ENCODE data around the gene CNTNAP1.

CNTNAP1 gene

DNA sequence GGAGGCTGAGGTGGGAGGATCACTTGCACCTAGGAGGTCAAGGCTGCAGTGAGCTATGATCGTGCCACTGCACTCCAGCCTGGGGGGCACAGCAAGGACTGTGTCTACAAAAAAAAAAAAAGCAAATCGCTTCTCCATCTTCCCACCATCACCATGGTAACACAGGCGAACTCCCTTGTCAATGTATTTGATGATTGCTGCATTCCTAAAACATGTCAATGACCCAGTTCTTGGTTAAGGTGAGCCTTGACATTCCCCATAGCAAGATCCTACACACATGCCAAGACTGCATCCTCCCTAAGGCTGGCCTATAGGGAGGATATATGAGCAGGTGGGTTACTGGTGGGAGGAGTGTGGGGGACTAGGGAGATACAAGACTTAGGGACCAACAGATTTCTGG lies 12.2 kb downstream of the CNTNAP1 start:
- TF ChIP-seq POLR2A (IDR thresholded peaks at IDR 0.05; ENCODE audit: extremely low read depth, insufficient read length) (no peak), MYC (IDR thresholded peaks at IDR 0.05; ENCODE audit: low read depth, low read length) (no peak)
- TF ChIP-seq, protein P1, sequence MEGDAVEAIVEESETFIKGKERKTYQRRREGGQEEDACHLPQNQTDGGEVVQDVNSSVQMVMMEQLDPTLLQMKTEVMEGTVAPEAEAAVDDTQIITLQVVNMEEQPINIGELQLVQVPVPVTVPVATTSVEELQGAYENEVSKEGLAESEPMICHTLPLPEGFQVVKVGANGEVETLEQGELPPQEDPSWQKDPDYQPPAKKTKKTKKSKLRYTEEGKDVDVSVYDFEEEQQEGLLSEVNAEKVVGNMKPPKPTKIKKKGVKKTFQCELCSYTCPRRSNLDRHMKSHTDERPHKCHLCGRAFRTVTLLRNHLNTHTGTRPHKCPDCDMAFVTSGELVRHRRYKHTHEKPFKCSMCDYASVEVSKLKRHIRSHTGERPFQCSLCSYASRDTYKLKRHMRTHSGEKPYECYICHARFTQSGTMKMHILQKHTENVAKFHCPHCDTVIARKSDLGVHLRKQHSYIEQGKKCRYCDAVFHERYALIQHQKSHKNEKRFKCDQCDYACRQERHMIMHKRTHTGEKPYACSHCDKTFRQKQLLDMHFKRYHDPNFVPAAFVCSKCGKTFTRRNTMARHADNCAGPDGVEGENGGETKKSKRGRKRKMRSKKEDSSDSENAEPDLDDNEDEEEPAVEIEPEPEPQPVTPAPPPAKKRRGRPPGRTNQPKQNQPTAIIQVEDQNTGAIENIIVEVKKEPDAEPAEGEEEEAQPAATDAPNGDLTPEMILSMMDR (IDR thresholded peaks at IDR 0.05; ENCODE audit: low read depth, low read length), result no peak
- TF ChIP-seq, protein P2, sequence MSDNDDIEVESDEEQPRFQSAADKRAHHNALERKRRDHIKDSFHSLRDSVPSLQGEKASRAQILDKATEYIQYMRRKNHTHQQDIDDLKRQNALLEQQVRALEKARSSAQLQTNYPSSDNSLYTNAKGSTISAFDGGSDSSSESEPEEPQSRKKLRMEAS (IDR thresholded peaks at IDR 0.05; ENCODE audit: low read depth, low read length), result no peak
- no peak for DNase-seq (ENCODE audit: low read depth)
- no peak overlapping the region for H3K4me3 ChIP-seq (ENCODE audit: low read depth, low read length)

DNA sequence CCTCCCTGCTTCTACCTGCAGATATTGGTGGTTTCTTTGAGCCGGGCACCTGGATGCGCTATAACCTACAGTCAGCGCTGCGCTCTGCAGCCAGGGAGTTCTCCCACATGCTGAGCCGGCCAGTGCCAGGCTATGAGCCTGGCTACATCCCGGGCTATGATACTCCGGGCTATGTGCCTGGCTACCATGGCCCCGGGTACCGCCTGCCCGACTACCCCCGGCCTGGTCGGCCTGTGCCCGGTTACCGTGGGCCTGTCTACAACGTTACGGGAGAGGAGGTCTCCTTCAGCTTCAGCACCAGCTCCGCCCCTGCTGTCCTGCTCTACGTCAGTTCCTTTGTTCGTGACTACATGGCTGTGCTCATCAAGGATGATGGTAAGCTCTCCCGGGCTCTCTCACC lies 13.2 kb downstream of the CNTNAP1 start:
- TF ChIP-seq, protein P2 (IDR thresholded peaks at IDR 0.05; ENCODE audit: low read depth, low read length), result no peak
- TF ChIP-seq POLR2A (IDR thresholded peaks at IDR 0.05; ENCODE audit: extremely low read depth, insufficient read length), result no peak
- TF ChIP-seq, protein P1 (IDR thresholded peaks at IDR 0.05; ENCODE audit: low read depth, low read length), result no peak
- no peak for TF ChIP-seq MYC (IDR thresholded peaks at IDR 0.05; ENCODE audit: low read depth, low read length)
- DNase-seq (ENCODE audit: low read depth), result no peak
- no peak overlapping the region for H3K4me3 ChIP-seq (ENCODE audit: low read depth, low read length)

DNA sequence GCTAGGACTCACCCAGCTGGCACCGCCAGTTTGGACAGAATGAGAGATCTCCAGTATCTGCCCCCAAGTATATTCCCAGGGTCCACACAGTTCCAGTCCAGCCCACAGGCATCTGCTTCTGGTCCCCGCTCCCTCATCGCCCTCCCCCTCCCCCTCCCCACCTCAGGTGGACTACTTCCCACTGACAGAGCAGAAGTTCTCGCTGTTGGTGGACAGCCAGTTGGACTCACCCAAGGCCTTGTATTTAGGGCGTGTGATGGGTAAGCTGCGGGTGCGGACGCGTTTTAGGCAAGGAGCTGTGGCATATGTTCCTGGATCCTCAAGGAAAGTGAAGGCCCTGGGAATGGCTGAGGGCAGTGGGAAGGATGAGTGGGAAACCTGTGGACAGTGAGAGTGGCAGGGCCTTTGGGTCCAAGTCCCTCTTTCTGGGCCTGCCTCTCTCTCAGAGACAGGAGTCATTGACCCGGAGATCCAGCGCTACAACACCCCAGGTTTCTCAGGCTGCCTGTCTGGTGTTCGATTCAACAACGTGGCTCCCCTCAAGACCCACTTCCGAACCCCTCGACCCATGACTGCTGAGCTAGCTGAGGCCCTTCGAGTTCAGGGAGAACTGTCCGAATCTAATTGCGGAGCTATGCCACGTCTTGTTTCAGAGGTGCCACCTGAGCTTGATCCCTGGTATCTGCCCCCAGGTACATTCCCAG lies 14.9 kb downstream of the CNTNAP1 start:
- DNase-seq (ENCODE audit: low read depth), result no peak
- TF ChIP-seq, protein P1 (IDR thresholded peaks at IDR 0.05; ENCODE audit: low read depth, low read length), result no peak
- TF ChIP-seq POLR2A (IDR thresholded peaks at IDR 0.05; ENCODE audit: extremely low read depth, insufficient read length) (no peak), MYC (IDR thresholded peaks at IDR 0.05; ENCODE audit: low read depth, low read length) (no peak)
- TF ChIP-seq, protein P2 (IDR thresholded peaks at IDR 0.05; ENCODE audit: low read depth, low read length), result no peak

DNA sequence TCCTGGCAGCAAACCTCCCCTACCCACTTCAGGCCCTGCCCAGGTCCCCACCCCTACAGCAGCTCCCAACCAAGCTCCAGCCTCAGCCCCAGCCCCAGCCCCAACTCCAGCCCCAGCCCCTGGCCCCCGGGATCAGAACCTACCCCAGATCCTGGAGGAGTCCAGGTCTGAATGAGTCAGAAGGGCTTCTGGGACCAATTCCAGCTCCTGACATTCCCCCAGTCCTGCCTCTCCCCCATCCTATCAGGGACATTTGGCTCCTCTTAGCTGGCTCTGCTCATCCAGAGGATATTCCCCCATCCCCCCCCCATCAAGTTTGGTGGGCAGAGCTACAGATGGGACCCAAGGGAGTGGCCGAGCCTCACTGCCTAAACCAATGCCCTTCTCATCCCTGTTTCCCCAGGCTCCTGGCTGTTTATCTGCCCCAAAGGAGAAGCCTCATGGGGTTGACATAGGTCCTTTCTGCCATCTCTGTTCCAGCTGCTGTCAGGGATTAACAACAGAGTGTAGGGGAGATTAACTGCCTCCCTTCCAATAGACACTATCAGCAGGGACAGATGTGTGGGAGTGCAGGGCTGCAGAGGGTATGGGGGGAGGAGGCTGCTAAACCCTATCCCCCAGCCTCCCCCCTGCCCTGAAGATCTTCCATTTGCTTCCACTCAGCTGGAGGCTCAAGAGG lies 16.5 kb downstream of the CNTNAP1 start:
- peak; percentile 18 for DNase-seq (ENCODE audit: low read depth)
- no peak overlapping the region for H3K4me3 ChIP-seq (ENCODE audit: low read depth, low read length)
- TF ChIP-seq, protein P2 (IDR thresholded peaks at IDR 0.05; ENCODE audit: low read depth, low read length), result no peak
- TF ChIP-seq, protein P1 (IDR thresholded peaks at IDR 0.05; ENCODE audit: low read depth, low read length), result no peak
- TF ChIP-seq MYC (IDR thresholded peaks at IDR 0.05; ENCODE audit: low read depth, low read length) (no peak), POLR2A (IDR thresholded peaks at IDR 0.05; ENCODE audit: extremely low read depth, insufficient read length) (no peak)

More for the DNA sequence above, 14.9 kb downstream of the CNTNAP1 start:
- H3K4me3 ChIP-seq (ENCODE audit: low read depth, low read length), result no peak overlapping the region

DNA sequence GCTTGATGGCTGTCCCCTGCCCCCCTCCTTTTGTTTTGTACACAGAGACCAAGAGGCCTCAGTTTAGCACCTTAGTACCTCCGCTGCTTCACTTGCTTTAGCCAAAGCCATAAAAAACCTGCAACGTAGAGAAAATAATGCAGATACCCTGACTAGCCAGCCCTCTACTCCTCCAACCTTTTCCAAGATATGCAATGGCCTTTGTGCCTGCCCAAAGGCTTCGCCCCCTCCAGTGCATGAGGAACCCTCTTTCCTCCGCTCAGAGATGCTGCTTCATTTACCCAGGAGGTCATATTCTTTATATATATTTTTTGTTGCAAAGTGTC lies 17.0 kb downstream of the CNTNAP1 start:
- H3K4me3 ChIP-seq (ENCODE audit: low read depth, low read length), result no peak overlapping the region
- TF ChIP-seq, protein P2 (IDR thresholded peaks at IDR 0.05; ENCODE audit: low read depth, low read length), result no peak
- no peak for TF ChIP-seq POLR2A (IDR thresholded peaks at IDR 0.05; ENCODE audit: extremely low read depth, insufficient read length)
- no peak for DNase-seq (ENCODE audit: low read depth)

DNA sequence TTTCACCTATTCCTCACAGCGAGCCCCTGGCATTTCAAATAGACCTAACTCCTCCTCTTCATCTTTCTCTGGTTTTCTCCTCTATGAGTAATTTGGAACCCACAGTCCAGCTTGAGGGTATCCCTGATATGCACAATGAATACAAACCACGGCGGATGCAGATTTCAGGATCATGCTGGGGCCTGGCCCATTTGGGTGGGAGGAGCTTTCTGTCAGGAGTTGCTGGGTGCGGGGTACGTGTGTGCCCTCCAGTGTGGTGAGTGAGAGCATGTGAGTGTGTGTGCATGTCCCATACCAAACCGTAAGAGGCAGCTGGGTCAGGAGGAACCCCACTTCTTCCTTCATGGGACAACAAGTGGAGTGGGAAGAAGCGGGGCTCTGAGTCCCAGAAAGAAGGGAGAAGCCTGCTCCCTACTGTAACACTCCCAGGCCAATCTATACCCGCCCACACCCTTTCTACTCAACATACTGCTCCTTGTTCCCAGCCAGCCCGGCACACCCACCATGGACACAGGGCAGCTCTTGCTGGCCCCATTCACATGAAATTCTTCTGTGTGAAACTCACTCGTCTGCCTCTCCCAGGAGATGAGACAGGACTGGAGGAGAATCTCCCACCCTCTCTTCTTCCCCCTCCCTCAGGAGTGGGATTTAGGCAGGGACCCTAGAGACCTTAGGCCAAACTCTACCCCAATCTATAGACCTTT lies 18.4 kb downstream of the CNTNAP1 start:
- TF ChIP-seq POLR2A (IDR thresholded peaks at IDR 0.05; ENCODE audit: extremely low read depth, insufficient read length), result no peak
- TF ChIP-seq MYC (IDR thresholded peaks at IDR 0.05; ENCODE audit: low read depth, low read length), result no peak
- TF ChIP-seq, protein P2 (IDR thresholded peaks at IDR 0.05; ENCODE audit: low read depth, low read length), result no peak
- TF ChIP-seq, protein P1 (IDR thresholded peaks at IDR 0.05; ENCODE audit: low read depth, low read length), result no peak
- H3K4me3 ChIP-seq (ENCODE audit: low read depth, low read length), result no peak overlapping the region
- DNase-seq (ENCODE audit: low read depth), result no peak

Measured in NB4 (cell line).